GM19238 (cell line): ENCODE measurements around the gene OR2AG1.

ENCODE experiments used
- DNase-seq: peaks from one replicate; pipeline ENCODE4 v3.0.0; 2011; ENCODE audit warnings: low spot score; ENCODE audit not compliant: insufficient read length

Gene OR2AG1

GRCh38 chr11:6782720-6783119, at the start of gene OR2AG1:
OR2AG1 (plus strand) TSS chr11:6783020; CDS start chr11:6785038, 2,018 bp downstream.
- DNase-seq = no peak

- no peak for DNase-seq
These were observed 49.2 kb upstream of the OR2AG1 start for GRCh38 chr11:6733326-6734275.

- DNase-seq = no peak
These were observed 48.2 kb upstream of the OR2AG1 start for GRCh38 chr11:6734616-6735015.

GRCh38 chr11:6735306-6735705, 47.5 kb upstream of the OR2AG1 start:
- DNase-seq = no peak

GRCh38 chr11:6736495-6737121, 46.2 kb upstream of the OR2AG1 start:
- no peak for DNase-seq

GRCh38 chr11:6737872-6738466, 44.9 kb upstream of the OR2AG1 start:
- no peak for DNase-seq

- DNase-seq = no peak
These were observed 44.2 kb upstream of the OR2AG1 start for GRCh38 chr11:6738590-6738989.

GRCh38 chr11:6742260-6742659, 40.6 kb upstream of the OR2AG1 start:
- DNase-seq = no peak

- no peak for DNase-seq
These were observed 37.8 kb upstream of the OR2AG1 start for GRCh38 chr11:6745018-6745417.

GRCh38 chr11:6745465-6746015, 37.3 kb upstream of the OR2AG1 start:
- no peak for DNase-seq

- DNase-seq = peak; percentile 46
These were observed 36.7 kb upstream of the OR2AG1 start for GRCh38 chr11:6746086-6746618.

GRCh38 chr11:6746626-6747025, 36.2 kb upstream of the OR2AG1 start:
- no peak for DNase-seq

GRCh38 chr11:6747097-6747668, 35.6 kb upstream of the OR2AG1 start:
- no peak for DNase-seq

- peak; percentile 13 for DNase-seq
These were observed 27.4 kb upstream of the OR2AG1 start for GRCh38 chr11:6755303-6755952.

- no peak for DNase-seq
These were observed 26.9 kb upstream of the OR2AG1 start for GRCh38 chr11:6755953-6756347.

GRCh38 chr11:6757373-6757967, 25.4 kb upstream of the OR2AG1 start:
- peak; percentile 16 for DNase-seq

- peak; percentile 7 for DNase-seq
These were observed 10.6 kb upstream of the OR2AG1 start, which contains the start of gene OR2AG2 for GRCh38 chr11:6771926-6772893. OR2AG2 (minus strand) TSS chr11:6771976; CDS start chr11:6768957, 3,019 bp downstream.

- no peak for DNase-seq
These were observed 4.3 kb upstream of the OR2AG1 start for GRCh38 chr11:6778518-6778917.

GRCh38 chr11:6780829-6781228, 2.0 kb upstream of the OR2AG1 start:
- DNase-seq = no peak
